ENCODE results near the gene NALF2.

DNA sequence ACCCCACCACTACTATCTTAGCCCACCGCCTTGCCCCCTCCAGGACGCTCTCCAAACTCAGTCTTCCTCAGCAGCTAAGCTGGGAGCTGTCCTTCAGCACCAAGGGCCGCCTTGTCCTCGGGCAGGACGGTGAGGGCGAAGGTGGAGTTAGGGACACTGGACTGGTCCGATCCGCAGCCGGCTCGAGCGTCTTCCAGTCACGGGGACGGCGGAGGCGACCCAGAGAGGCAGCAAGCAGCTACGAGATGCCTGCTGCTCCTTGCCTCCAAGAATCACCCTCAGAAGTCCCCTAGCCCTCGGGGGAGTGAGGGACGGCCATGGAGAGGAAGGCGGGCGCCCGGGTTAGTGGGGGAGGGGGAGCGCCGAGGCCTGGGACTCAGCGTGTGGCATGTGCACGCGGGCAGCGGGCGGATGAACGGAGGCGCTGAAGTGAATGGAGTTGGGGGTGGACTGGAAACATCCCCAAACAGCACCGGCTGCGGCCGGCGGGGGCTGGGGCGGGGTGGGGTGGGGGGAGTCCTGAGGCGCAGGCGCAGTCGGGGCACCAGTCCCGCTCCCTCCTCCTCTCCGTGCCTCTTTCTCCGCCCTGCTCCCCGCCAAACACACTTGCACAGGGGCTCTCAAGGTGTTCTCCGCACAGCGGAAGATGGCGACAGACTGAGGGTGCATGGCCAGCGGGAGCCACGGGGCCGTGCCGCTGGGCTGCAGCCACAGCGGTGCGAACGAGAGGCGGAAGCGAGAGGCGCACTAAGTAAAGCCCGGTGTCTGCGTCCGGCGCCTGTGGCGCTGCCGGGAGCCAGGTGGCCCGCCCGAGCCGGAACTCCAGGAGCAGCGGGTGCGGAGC lies at the start of gene NALF2:
- no peak for TF ChIP-seq CTCF (tag by site-specific recombination; IDR thresholded peaks at IDR 0.05)
- TF ChIP-seq ZNF16 (tag by site-specific recombination; IDR thresholded peaks at IDR 0.05; ENCODE audit: low read depth): no peak
- no peak for TF ChIP-seq ZNF24 (tag by site-specific recombination; IDR thresholded peaks at IDR 0.05)
- TF ChIP-seq ZNF140 (tag by site-specific recombination; IDR thresholded peaks at IDR 0.05): no peak
- TF ChIP-seq REST (tag by site-specific recombination; IDR thresholded peaks at IDR 0.05): peak; percentile 93
- TF ChIP-seq ZNF146 (tag by site-specific recombination; IDR thresholded peaks at IDR 0.05): no peak
